ENCODE measurements around the gene C12orf42.

GRCh38 chr12:103494051-103494733 lies 1.6 kb downstream of the C12orf42 start:
- TF ChIP-seq RAD21 (IDR thresholded peaks at IDR 0.05; ENCODE audit: low read depth) (no peak), POLR2A (IDR thresholded peaks at IDR 0.05; ENCODE audit: borderline replicate concordance, extremely low read depth, insufficient read depth, insufficient read length) (no peak), EZH2 (IDR thresholded peaks at IDR 0.05) (no peak), MAX (IDR thresholded peaks at IDR 0.05) (no peak)
- TF ChIP-seq, protein P1, sequence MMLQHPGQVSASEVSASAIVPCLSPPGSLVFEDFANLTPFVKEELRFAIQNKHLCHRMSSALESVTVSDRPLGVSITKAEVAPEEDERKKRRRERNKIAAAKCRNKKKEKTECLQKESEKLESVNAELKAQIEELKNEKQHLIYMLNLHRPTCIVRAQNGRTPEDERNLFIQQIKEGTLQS (IDR thresholded peaks at IDR 0.05): no peak
- TF ChIP-seq, protein P2, sequence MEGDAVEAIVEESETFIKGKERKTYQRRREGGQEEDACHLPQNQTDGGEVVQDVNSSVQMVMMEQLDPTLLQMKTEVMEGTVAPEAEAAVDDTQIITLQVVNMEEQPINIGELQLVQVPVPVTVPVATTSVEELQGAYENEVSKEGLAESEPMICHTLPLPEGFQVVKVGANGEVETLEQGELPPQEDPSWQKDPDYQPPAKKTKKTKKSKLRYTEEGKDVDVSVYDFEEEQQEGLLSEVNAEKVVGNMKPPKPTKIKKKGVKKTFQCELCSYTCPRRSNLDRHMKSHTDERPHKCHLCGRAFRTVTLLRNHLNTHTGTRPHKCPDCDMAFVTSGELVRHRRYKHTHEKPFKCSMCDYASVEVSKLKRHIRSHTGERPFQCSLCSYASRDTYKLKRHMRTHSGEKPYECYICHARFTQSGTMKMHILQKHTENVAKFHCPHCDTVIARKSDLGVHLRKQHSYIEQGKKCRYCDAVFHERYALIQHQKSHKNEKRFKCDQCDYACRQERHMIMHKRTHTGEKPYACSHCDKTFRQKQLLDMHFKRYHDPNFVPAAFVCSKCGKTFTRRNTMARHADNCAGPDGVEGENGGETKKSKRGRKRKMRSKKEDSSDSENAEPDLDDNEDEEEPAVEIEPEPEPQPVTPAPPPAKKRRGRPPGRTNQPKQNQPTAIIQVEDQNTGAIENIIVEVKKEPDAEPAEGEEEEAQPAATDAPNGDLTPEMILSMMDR (IDR thresholded peaks at IDR 0.05 in 2 of 3, conservative IDR thresholded peaks at IDR 0.05 in 1 of 3; ENCODE audit: borderline replicate concordance in 1 of 3, insufficient read depth in 1 of 3, low read depth in 2 of 3, low read length in 2 of 3): no peak

All from HCT116 (cell line).